HEK293 (cell line): Measurements from ENCODE around the gene ACOT7.

Experiments used
- CTCF ChIA-PET: fragments of 350-600 bp; formaldehyde crosslinking; extraction: SDS; loops from one replicate; lab custom pipeline; 2021; ENCODE audit warnings: antibody characterized with exemption; lab: Yijun Ruan, JAX
- POLR2A ChIA-PET: fragments of 300-600 bp; formaldehyde crosslinking; extraction: SDS; loops from one replicate; lab custom pipeline; 2020; ENCODE audit warnings: antibody characterized with exemption, inconsistent platforms; lab: Yijun Ruan, JAX
- H3K27ac ChIP-seq: fragments of 200-500 bp; sonication (Bioruptor generic); 2 replicates; pipeline ENCODE4 v1.5.1; 2014; ENCODE audit warnings: low read depth, low read length, control low read depth, inconsistent platforms; ENCODE audit errors: extremely low read depth
- H3K36me3 ChIP-seq, 2 experiments: fragments of 200-500 bp in 1 of 2; sonication (Bioruptor generic) in 1 of 2; 1 replicate in 1 of 2; 2 replicates in 1 of 2; pipeline ENCODE4 v1.5.1; 2014 to 2017; ENCODE audit warnings: inconsistent platforms in 2 of 2, low read length in 2 of 2; ENCODE audit not compliant: control insufficient read depth in 2 of 2, insufficient read depth in 1 of 2
- H3K4me1 ChIP-seq: fragments of 200-500 bp; sonication (Bioruptor generic); 2 replicates; pipeline ENCODE4 v1.5.1; 2014; ENCODE audit warnings: mild to moderate bottlenecking, low read length, inconsistent platforms; ENCODE audit not compliant: control insufficient read depth, insufficient read depth
- H3K4me3 ChIP-seq: 2 replicates; pipeline ENCODE4 v1.5.1; 2011; ENCODE audit warnings: low read depth, mild to moderate bottlenecking, control low read depth, low read length, moderate library complexity
- H3K9me3 ChIP-seq: fragments of 200-500 bp; sonication (Bioruptor generic); 2 replicates; pipeline ENCODE4 v1.5.1; 2014; ENCODE audit warnings: low read depth, low read length, inconsistent platforms; ENCODE audit not compliant: control insufficient read depth, insufficient read depth
- BCL11B ChIP-seq: fragments of 450-650 bp; formaldehyde crosslinking; IDR thresholded peaks from 2 replicates; pipeline ENCODE4 v1.5.1; 2016; ENCODE audit warnings: low read depth, missing biosample characterization, missing genetic modification characterization
- GLI2 ChIP-seq: fragments of 450-650 bp; formaldehyde crosslinking; IDR thresholded peaks from 2 replicates; pipeline ENCODE4; 2017; ENCODE audit warnings: missing biosample characterization, missing genetic modification characterization, low read depth, borderline replicate concordance
- HIC1 ChIP-seq: fragments of 450-650 bp; formaldehyde crosslinking; IDR thresholded peaks from 2 replicates; pipeline ENCODE4 v1.5.1; 2016; ENCODE audit warnings: missing biosample characterization, missing genetic modification characterization
- KLF10 ChIP-seq: fragments of 450-650 bp; IDR thresholded peaks from 2 replicates; pipeline ENCODE4 v1.5.1; 2018; ENCODE audit warnings: missing biosample characterization, mild to moderate bottlenecking, missing genetic modification characterization
- OSR2 ChIP-seq: fragments of 450-650 bp; formaldehyde crosslinking; IDR thresholded peaks from 2 replicates; pipeline ENCODE4 v1.5.1; 2016; ENCODE audit warnings: missing biosample characterization, missing genetic modification characterization
- OVOL3 ChIP-seq: fragments of 450-650 bp; formaldehyde crosslinking; IDR thresholded peaks from 2 replicates; pipeline ENCODE4 v1.5.1; 2016; ENCODE audit warnings: missing biosample characterization, missing genetic modification characterization
- SP3 ChIP-seq: fragments of 450-650 bp; formaldehyde crosslinking; IDR thresholded peaks from 2 replicates; pipeline ENCODE4 v1.5.1; 2016; ENCODE audit warnings: missing biosample characterization, missing genetic modification characterization
- SP7 ChIP-seq: fragments of 450-650 bp; formaldehyde crosslinking; IDR thresholded peaks from 2 replicates; pipeline ENCODE4 v1.5.1; 2016; ENCODE audit warnings: missing biosample characterization, missing genetic modification characterization
- TCF7L2 ChIP-seq: IDR thresholded peaks from 2 replicates; pipeline ENCODE4 v1.6.1; 2011; ENCODE audit warnings: low read depth, mild to moderate bottlenecking, inconsistent platforms, low read length, moderate library complexity, borderline replicate concordance
- ZBTB10 ChIP-seq: fragments of 450-650 bp; formaldehyde crosslinking; IDR thresholded peaks from 2 replicates; pipeline ENCODE4 v1.5.1; 2016; ENCODE audit warnings: missing biosample characterization, missing genetic modification characterization
- ZNF155 ChIP-seq: fragments of 450-650 bp; formaldehyde crosslinking; IDR thresholded peaks from 2 replicates; pipeline ENCODE4 v1.5.1; 2016; ENCODE audit warnings: missing biosample characterization, missing genetic modification characterization
- ZNF211 ChIP-seq: fragments of 450-650 bp; formaldehyde crosslinking; IDR thresholded peaks from 2 replicates; pipeline ENCODE4 v1.5.1; 2016; ENCODE audit warnings: low read depth, missing biosample characterization, missing genetic modification characterization
- ZNF239 ChIP-seq: fragments of 450-650 bp; formaldehyde crosslinking; IDR thresholded peaks from 2 replicates; pipeline ENCODE4 v1.5.1; 2016; ENCODE audit warnings: missing biosample characterization, missing genetic modification characterization
- ZNF311 ChIP-seq: fragments of 450-650 bp; formaldehyde crosslinking; IDR thresholded peaks from 2 replicates; pipeline ENCODE4 v1.5.1; 2017; ENCODE audit warnings: missing biosample characterization, missing genetic modification characterization, borderline replicate concordance
- ZNF404 ChIP-seq: fragments of 450-650 bp; formaldehyde crosslinking; IDR thresholded peaks from 2 replicates; pipeline ENCODE4 v1.5.1; 2017; ENCODE audit warnings: missing biosample characterization, missing genetic modification characterization
- ZNF658 ChIP-seq: fragments of 450-650 bp; formaldehyde crosslinking; IDR thresholded peaks from 2 replicates; pipeline ENCODE4; 2016; ENCODE audit warnings: missing biosample characterization, missing genetic modification characterization
- ZNF660 ChIP-seq: fragments of 450-650 bp; IDR thresholded peaks from 2 replicates; pipeline ENCODE4 v1.5.1; 2018; ENCODE audit warnings: missing biosample characterization, mild to moderate bottlenecking, missing genetic modification characterization
- ZNF677 ChIP-seq: fragments of 450-650 bp; IDR thresholded peaks from 2 replicates; pipeline ENCODE4 v1.5.0; 2018; ENCODE audit warnings: missing biosample characterization, mild to moderate bottlenecking, missing genetic modification characterization, moderate library complexity
- ZNF768 ChIP-seq: fragments of 450-650 bp; formaldehyde crosslinking; IDR thresholded peaks from 2 replicates; pipeline ENCODE4 v1.5.1; 2018; ENCODE audit warnings: missing biosample characterization, mild to moderate bottlenecking, missing genetic modification characterization
- TF ChIP-seq, protein P1 (sequence below): fragments of 450-650 bp; formaldehyde crosslinking; IDR thresholded peaks from 2 replicates; pipeline ENCODE4 v1.5.1; 2017; ENCODE audit warnings: missing biosample characterization, missing genetic modification characterization
- TF ChIP-seq, protein P2 (sequence below): fragments of 450-650 bp; formaldehyde crosslinking; IDR thresholded peaks from 2 replicates; pipeline ENCODE4 v1.5.1; 2016; ENCODE audit warnings: missing biosample characterization, missing genetic modification characterization, borderline replicate concordance
- TF ChIP-seq, protein P3 (sequence below): fragments of 450-650 bp; formaldehyde crosslinking; IDR thresholded peaks from 2 replicates; pipeline ENCODE4 v1.5.1; 2016; ENCODE audit warnings: missing biosample characterization, missing genetic modification characterization

Gene ACOT7

DNA sequence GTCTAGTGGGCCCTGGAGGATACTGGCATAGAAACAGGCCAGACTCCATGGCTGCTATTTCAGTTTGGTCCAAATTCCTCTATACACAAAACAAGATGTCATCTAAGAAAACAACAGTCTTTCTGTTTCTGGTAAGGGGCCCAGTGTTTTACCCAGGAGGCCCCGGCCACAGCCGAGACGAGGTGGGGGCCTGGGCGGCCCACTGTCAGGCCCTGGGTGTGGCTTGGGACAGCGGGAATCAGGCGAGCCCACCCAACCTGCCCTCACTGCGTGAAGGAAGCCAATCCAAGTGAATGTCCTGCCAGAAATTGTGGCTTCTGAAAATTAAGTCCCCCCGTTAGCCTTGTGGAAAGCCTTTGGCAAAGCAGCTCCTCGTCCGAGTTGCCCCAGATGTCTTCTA lies 101.5 kb downstream of the ACOT7 start:
- CTCF ChIA-PET: no interaction called here
- no peak overlapping the region for H3K4me3 ChIP-seq
- H3K27ac ChIP-seq: no peak overlapping the region
- H3K9me3 ChIP-seq: no peaks in the 10 kb centered on the region
- POLR2A ChIA-PET: no interaction called here
- TF ChIP-seq, protein P1, sequence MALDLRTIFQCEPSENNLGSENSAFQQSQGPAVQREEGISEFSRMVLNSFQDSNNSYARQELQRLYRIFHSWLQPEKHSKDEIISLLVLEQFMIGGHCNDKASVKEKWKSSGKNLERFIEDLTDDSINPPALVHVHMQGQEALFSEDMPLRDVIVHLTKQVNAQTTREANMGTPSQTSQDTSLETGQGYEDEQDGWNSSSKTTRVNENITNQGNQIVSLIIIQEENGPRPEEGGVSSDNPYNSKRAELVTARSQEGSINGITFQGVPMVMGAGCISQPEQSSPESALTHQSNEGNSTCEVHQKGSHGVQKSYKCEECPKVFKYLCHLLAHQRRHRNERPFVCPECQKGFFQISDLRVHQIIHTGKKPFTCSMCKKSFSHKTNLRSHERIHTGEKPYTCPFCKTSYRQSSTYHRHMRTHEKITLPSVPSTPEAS (tag by site-specific recombination): no peak
- TF ChIP-seq GLI2 (no peak), TCF7L2 (no peak), ZNF239 (tag by site-specific recombination) (no peak), ZNF768 (tag by site-specific recombination) (no peak), ZNF658 (tag by site-specific recombination) (no peak), ZNF677 (tag by site-specific recombination) (no peak), ZNF311 (tag by site-specific recombination) (no peak), BCL11B (no peak)
- peaks cover 0 to 66% of the 10 kb centered on the region in 2 experiments; a peak in 2 of 3 replicates for H3K36me3 ChIP-seq
- no peaks in the 10 kb centered on the region for H3K4me1 ChIP-seq

GRCh38 chr1:6288665-6289064 lies 104.9 kb downstream of the ACOT7 start:
- TF ChIP-seq ZNF660: no peak
- TF ChIP-seq ZNF211 (tag by site-specific recombination): no peak
- no peak for TF ChIP-seq OVOL3 (tag by site-specific recombination)
- TF ChIP-seq, protein P2, sequence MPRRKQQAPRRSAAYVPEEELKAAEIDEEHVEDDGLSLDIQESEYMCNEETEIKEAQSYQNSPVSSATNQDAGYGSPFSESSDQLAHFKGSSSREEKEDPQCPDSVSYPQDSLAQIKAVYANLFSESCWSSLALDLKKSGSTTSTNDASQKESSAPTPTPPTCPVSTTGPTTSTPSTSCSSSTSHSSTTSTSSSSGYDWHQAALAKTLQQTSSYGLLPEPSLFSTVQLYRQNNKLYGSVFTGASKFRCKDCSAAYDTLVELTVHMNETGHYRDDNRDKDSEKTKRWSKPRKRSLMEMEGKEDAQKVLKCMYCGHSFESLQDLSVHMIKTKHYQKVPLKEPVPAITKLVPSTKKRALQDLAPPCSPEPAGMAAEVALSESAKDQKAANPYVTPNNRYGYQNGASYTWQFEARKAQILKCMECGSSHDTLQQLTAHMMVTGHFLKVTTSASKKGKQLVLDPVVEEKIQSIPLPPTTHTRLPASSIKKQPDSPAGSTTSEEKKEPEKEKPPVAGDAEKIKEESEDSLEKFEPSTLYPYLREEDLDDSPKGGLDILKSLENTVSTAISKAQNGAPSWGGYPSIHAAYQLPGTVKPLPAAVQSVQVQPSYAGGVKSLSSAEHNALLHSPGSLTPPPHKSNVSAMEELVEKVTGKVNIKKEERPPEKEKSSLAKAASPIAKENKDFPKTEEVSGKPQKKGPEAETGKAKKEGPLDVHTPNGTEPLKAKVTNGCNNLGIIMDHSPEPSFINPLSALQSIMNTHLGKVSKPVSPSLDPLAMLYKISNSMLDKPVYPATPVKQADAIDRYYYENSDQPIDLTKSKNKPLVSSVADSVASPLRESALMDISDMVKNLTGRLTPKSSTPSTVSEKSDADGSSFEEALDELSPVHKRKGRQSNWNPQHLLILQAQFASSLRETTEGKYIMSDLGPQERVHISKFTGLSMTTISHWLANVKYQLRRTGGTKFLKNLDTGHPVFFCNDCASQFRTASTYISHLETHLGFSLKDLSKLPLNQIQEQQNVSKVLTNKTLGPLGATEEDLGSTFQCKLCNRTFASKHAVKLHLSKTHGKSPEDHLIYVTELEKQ: no peak
- Histone ChIP-seq H3K27ac (no peak overlapping the region), H3K36me3 (peaks cover 0 to 56% of the 10 kb centered on the region in 2 experiments; a peak in 2 of 3 replicates), H3K4me1 (no peaks in the 10 kb centered on the region), H3K4me3 (no peak overlapping the region), H3K9me3 (no peaks in the 10 kb centered on the region)
- ChIA-PET CTCF (no interaction called here), POLR2A (no interaction called here)

DNA sequence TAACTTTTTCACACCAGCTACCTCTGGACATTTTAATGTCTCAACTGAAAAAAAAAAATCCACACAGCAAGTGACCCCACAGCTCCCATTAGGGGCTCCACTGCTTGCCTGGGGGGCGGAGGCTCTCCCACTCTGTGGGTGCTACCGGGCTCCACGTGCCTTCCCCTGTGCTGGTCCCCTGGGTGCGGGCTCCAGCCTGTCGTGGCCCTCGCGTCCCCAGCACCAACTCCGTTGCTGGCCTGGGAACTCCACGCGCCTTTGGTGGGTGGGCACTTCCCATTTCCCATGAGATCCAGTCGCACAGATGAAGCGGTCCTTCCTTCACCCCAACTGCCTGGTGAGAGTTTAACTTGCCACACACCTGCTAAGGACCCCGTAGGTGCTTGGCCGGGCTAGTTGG lies 105.5 kb downstream of the ACOT7 start:
- no peaks in the 10 kb centered on the region for H3K4me1 ChIP-seq
- no peak overlapping the region for H3K27ac ChIP-seq
- H3K4me3 ChIP-seq: no peak overlapping the region
- ChIA-PET POLR2A (no interaction called here), CTCF (interaction anchor here (1.1 kb wide), 1 partner anchor 41 kb away, joined by 7 read pairs; no protein-coding TSS in a partner anchor)
- H3K9me3 ChIP-seq: no peaks in the 10 kb centered on the region
- peaks cover 0 to 49% of the 10 kb centered on the region in 2 experiments; a peak in 2 of 3 replicates for H3K36me3 ChIP-seq
- TF ChIP-seq ZNF660 (no peak), OSR2 (tag by site-specific recombination) (no peak), SP7 (no peak), SP3 (tag by site-specific recombination) (no peak), ZNF404 (no peak), ZNF155 (tag by site-specific recombination) (no peak), ZBTB10 (tag by site-specific recombination) (no peak), KLF10 (tag by site-specific recombination) (no peak), HIC1 (tag by site-specific recombination) (no peak)
- TF ChIP-seq, protein P3, sequence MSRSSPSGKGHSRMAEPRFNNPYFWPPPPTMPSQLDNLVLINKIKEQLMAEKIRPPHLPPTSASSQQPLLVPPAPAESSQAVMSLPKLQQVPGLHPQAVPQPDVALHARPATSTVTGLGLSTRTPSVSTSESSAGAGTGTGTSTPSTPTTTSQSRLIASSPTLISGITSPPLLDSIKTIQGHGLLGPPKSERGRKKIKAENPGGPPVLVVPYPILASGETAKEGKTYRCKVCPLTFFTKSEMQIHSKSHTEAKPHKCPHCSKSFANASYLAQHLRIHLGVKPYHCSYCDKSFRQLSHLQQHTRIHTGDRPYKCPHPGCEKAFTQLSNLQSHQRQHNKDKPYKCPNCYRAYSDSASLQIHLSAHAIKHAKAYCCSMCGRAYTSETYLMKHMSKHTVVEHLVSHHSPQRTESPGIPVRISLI: no peak
